ENCODE data around the gene SRGAP3. TPM values are rescaled to one million over a fixed set of nuclear protein-coding genes. Genes with fewer than 3 reads are reported as not detected.

The SRGAP3 gene
- total and polyA plus RNA-seq, 2 donors (not counting 1 experiment from before 2014, with no cell fraction given), result 1.4 to 1.5 TPM

DNA sequence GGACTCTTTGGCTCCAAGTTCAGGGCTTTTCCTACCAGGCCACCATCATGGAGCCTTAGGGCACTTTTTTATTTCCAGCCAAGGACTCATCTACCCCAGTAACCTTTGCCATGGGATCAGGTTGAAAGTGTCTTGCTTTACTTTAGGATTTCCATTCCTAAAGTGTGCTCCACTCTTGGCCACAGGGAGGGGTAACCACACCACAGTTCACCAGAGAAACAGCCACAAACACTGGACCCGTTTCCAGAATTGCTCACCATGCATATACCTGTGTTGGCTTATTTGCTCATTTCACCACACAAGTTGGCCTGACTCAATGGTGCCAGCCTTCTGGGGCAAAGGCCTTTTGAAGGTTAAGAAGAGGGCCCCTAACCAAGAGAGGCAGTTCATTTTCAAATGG is 215.6 kb downstream of the SRGAP3 start:
- H3K27me3 Mint-ChIP-seq, result no peaks in the 10 kb centered on the region
- H3K9ac ChIP-seq (ENCODE audit: low read length), result no peak overlapping the region
- ATAC-seq (ENCODE audit: low read depth) (no peak), DNase-seq (no peak)
- H3K4me2 ChIP-seq (replicated peaks; ENCODE audit: low read depth, low read length, poor library complexity, severe bottlenecking), result no peak overlapping the region
- H3K27me3 ChIP-seq (replicated peaks in 1 of 4; ENCODE audit: control extremely low read depth in 1 of 4, control insufficient read depth in 3 of 4, insufficient read depth in 4 of 4, low read length in 3 of 4), result peaks cover 0 to 2% (median 0%) of the 10 kb centered on the region in 4 experiments
- H4K20me1 ChIP-seq (ENCODE audit: control insufficient read depth, insufficient read depth, low read length, poor library complexity, severe bottlenecking), result no peaks in the 10 kb centered on the region
- H3K36me3 ChIP-seq (replicated peaks in 1 of 2; ENCODE audit: control extremely low read depth in 1 of 2, control insufficient read depth in 1 of 2, extremely low read depth in 1 of 2, insufficient read depth in 2 of 2, low read length in 1 of 2), result no peaks in the 10 kb centered on the region
- H3K9me3 ChIP-seq (ENCODE audit: control extremely low read depth in 1 of 3, control insufficient read depth in 2 of 3, insufficient read depth in 1 of 3, low read length in 2 of 3), result no peaks in the 10 kb centered on the region
- H3K4me1 Mint-ChIP-seq, result peaks cover 2% of the 10 kb centered on the region
- no peak overlapping the region for H3K4me3 ChIP-seq (ENCODE audit: control extremely low read depth in 1 of 5, extremely low read depth in 1 of 5, insufficient read depth in 1 of 5, low read depth in 2 of 5, low read length in 4 of 5)
- H3K4me3 Mint-ChIP-seq, result no peak overlapping the region
- 67% methylated on average over 1 of the region's 1 CpG for WGBS (ENCODE audit: insufficient coverage)
- H2AFZ ChIP-seq (ENCODE audit: insufficient read depth, low read depth, low read length, poor library complexity, severe bottlenecking), result no peak overlapping the region
- no peaks in the 10 kb centered on the region for H3K4me1 ChIP-seq (ENCODE audit: control insufficient read depth in 2 of 2, insufficient read depth in 2 of 2, low read length in 2 of 2)
- no peaks in the 10 kb centered on the region for H3K79me2 ChIP-seq (ENCODE audit: control insufficient read depth, insufficient read depth, low read length)
- H3K27ac Mint-ChIP-seq, result no peak overlapping the region
- CTCF ChIA-PET, result no interaction called here
- no peaks in the 10 kb centered on the region for H3K9me3 Mint-ChIP-seq (ENCODE audit: insufficient read depth)
- TF ChIP-seq, protein P1, sequence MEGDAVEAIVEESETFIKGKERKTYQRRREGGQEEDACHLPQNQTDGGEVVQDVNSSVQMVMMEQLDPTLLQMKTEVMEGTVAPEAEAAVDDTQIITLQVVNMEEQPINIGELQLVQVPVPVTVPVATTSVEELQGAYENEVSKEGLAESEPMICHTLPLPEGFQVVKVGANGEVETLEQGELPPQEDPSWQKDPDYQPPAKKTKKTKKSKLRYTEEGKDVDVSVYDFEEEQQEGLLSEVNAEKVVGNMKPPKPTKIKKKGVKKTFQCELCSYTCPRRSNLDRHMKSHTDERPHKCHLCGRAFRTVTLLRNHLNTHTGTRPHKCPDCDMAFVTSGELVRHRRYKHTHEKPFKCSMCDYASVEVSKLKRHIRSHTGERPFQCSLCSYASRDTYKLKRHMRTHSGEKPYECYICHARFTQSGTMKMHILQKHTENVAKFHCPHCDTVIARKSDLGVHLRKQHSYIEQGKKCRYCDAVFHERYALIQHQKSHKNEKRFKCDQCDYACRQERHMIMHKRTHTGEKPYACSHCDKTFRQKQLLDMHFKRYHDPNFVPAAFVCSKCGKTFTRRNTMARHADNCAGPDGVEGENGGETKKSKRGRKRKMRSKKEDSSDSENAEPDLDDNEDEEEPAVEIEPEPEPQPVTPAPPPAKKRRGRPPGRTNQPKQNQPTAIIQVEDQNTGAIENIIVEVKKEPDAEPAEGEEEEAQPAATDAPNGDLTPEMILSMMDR (IDR thresholded peaks at IDR 0.05), result no peak
- TF ChIP-seq EZH2 (IDR thresholded peaks at IDR 0.05; ENCODE audit: borderline replicate concordance, insufficient read depth, low read depth, low read length, poor library complexity, severe bottlenecking), result no peak
- POLR2A ChIA-PET, result no interaction called here
- intact Hi-C loops (cut with micrococcal nuclease), result no loop called here
- no peak overlapping the region for H3K27ac ChIP-seq (ENCODE audit: low read length in 2 of 2)

DNA sequence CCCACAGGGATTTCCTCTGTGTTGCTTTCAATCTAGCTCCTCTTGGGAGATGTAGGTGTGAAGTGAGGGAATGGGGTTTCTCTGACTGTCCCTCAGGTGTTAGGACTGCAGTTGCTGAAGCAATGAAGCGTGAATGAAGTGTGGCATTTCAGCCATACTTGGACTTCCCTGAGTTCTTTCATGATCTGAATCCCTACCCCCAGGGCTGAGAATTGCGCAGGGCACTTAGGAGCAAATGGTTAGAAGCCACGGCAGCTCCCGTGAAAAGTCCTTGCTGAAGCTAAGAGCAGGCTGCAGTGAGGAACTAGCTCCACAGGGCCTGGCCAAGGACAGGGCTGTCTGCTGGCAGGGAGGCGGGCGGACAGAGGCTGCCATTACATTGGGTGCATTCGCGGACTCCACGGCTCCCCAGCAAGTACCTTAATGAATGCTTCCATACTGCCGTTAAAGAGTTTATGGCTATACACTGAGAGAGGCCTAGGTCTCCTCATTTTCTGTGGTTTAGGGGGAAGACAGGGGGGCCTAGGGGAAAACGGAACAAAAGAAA is 217.1 kb downstream of the SRGAP3 start:
- no peaks in the 10 kb centered on the region for H3K27me3 Mint-ChIP-seq
- H3K4me3 Mint-ChIP-seq, result no peak overlapping the region
- peaks cover 2% of the 10 kb centered on the region for H3K4me1 Mint-ChIP-seq
- no peak overlapping the region for H3K27ac ChIP-seq (ENCODE audit: low read length in 2 of 2)
- H3K27me3 ChIP-seq (replicated peaks in 1 of 4; ENCODE audit: control extremely low read depth in 1 of 4, control insufficient read depth in 3 of 4, insufficient read depth in 4 of 4, low read length in 3 of 4), result no peaks in the 10 kb centered on the region
- no peak overlapping the region for H3K9ac ChIP-seq (ENCODE audit: low read length)
- no peak overlapping the region for H2AFZ ChIP-seq (ENCODE audit: insufficient read depth, low read depth, low read length, poor library complexity, severe bottlenecking)
- no peak overlapping the region for H3K27ac Mint-ChIP-seq
- CTCF ChIA-PET, result no interaction called here
- H3K9me3 Mint-ChIP-seq (ENCODE audit: insufficient read depth), result no peaks in the 10 kb centered on the region
- H3K4me2 ChIP-seq (replicated peaks; ENCODE audit: low read depth, low read length, poor library complexity, severe bottlenecking), result no peak overlapping the region
- no peak for TF ChIP-seq EZH2 (IDR thresholded peaks at IDR 0.05; ENCODE audit: borderline replicate concordance, insufficient read depth, low read depth, low read length, poor library complexity, severe bottlenecking)
- TF ChIP-seq, protein P1 (IDR thresholded peaks at IDR 0.05), result no peak
- no peaks in the 10 kb centered on the region for H3K4me1 ChIP-seq (ENCODE audit: control insufficient read depth in 2 of 2, insufficient read depth in 2 of 2, low read length in 2 of 2)
- H4K20me1 ChIP-seq (ENCODE audit: control insufficient read depth, insufficient read depth, low read length, poor library complexity, severe bottlenecking), result no peaks in the 10 kb centered on the region
- WGBS (ENCODE audit: insufficient coverage), result 95% methylated on average over 5 of the region's 11 CpGs
- intact Hi-C loops (cut with micrococcal nuclease), result no loop called here
- POLR2A ChIA-PET, result no interaction called here
- ATAC-seq (ENCODE audit: low read depth) (no peak), DNase-seq (no peak)
- no peaks in the 10 kb centered on the region for H3K36me3 ChIP-seq (replicated peaks in 1 of 2; ENCODE audit: control extremely low read depth in 1 of 2, control insufficient read depth in 1 of 2, extremely low read depth in 1 of 2, insufficient read depth in 2 of 2, low read length in 1 of 2)
- no peaks in the 10 kb centered on the region for H3K79me2 ChIP-seq (ENCODE audit: control insufficient read depth, insufficient read depth, low read length)
- H3K4me3 ChIP-seq (ENCODE audit: control extremely low read depth in 1 of 5, extremely low read depth in 1 of 5, insufficient read depth in 1 of 5, low read depth in 2 of 5, low read length in 4 of 5), result no peak overlapping the region
- no peaks in the 10 kb centered on the region for H3K9me3 ChIP-seq (ENCODE audit: control extremely low read depth in 1 of 3, control insufficient read depth in 2 of 3, insufficient read depth in 1 of 3, low read length in 2 of 3)

Data from B cell (primary cell).